ENCODE results near the gene NHSL2. TPM values are rescaled to one million over a fixed set of nuclear protein-coding genes. Genes with fewer than 3 reads are reported as not detected.
"Not testable (repeated sequence)": the region's sequence is repeated elsewhere in the genome, so short reads cannot be mapped to it uniquely, and the experiment has no call there.

NHSL2 gene
- total RNA-seq, 3 donors from 2014 or later, result 5.4 to 9.2 (median 5.8) TPM

GRCh38 chrX:72146527-72146926 lies 235.9 kb downstream of the NHSL2 start:
- Histone ChIP-seq H3K9me3 (no peaks in the 10 kb centered on the region), H3K27me3 (peaks cover 0 to 41% of the 10 kb centered on the region in 2 donors), H3K36me3 (no peaks in the 10 kb centered on the region), H3K27ac (no peak overlapping the region), H3K4me1 (no peaks in the 10 kb centered on the region), H3K4me3 (no peak overlapping the region)
- TF ChIP-seq POLR2A (IDR thresholded peaks at IDR 0.05) (no peak), POLR2AphosphoS5 (IDR thresholded peaks at IDR 0.05) (no peak), CTCF (IDR thresholded peaks at IDR 0.05) (no peak)
- intact Hi-C loops (cut with DNase I; ENCODE audit: low total_unique reads), result no loop called here
- no peak for DNase-seq (ENCODE audit: low spot score in 2 of 2)

GRCh38 chrX:72158773-72159172 lies 248.1 kb downstream of the NHSL2 start:
- no peak for DNase-seq (ENCODE audit: low spot score in 2 of 2)
- peaks cover 0 to 30% of the 10 kb centered on the region in 2 donors for H3K27me3 ChIP-seq
- H3K4me1 ChIP-seq, result no peaks in the 10 kb centered on the region
- no peak overlapping the region for H3K27ac ChIP-seq
- TF ChIP-seq POLR2A (IDR thresholded peaks at IDR 0.05) (no peak), POLR2AphosphoS5 (IDR thresholded peaks at IDR 0.05) (no peak), CTCF (IDR thresholded peaks at IDR 0.05) (no peak)
- intact Hi-C loops (cut with DNase I; ENCODE audit: low total_unique reads), result no loop called here
- H3K9me3 ChIP-seq, result peaks cover 5 to 14% of the 10 kb centered on the region in 2 donors
- H3K4me3 ChIP-seq, result no peak overlapping the region
- H3K36me3 ChIP-seq, result no peaks in the 10 kb centered on the region

DNA sequence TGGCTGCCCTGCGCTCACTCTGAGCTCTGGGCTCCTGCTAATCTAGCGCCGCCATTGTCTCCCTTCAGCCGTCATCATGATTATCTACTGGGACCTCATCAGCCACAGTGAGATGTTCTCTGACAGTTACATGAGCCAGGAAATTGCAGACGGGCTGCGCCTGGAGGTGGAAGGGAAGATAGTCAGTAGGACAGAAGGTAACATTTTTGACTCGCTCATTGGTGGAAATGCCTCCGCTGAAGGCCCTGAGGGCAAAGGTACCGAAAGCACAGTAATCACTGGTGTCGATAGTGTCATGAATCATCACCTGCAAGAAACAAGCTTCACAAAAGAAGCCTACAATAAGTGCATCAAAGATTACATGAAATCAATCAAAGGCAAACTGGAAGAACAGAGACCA lies 249.1 kb downstream of the NHSL2 start:
- Histone ChIP-seq H3K27me3 (peaks cover 0 to 25% of the 10 kb centered on the region in 2 donors), H3K4me1 (no peaks in the 10 kb centered on the region), H3K9me3 (peaks cover 5 to 14% of the 10 kb centered on the region in 2 donors), H3K27ac (no peak overlapping the region), H3K36me3 (no peaks in the 10 kb centered on the region), H3K4me3 (no peak overlapping the region)
- intact Hi-C loops (cut with DNase I; ENCODE audit: low total_unique reads), result no loop called here
- no peak for TF ChIP-seq POLR2A (IDR thresholded peaks at IDR 0.05)
- no peak for TF ChIP-seq CTCF (IDR thresholded peaks at IDR 0.05)
- DNase-seq (ENCODE audit: low spot score in 2 of 2), result no peak

DNA sequence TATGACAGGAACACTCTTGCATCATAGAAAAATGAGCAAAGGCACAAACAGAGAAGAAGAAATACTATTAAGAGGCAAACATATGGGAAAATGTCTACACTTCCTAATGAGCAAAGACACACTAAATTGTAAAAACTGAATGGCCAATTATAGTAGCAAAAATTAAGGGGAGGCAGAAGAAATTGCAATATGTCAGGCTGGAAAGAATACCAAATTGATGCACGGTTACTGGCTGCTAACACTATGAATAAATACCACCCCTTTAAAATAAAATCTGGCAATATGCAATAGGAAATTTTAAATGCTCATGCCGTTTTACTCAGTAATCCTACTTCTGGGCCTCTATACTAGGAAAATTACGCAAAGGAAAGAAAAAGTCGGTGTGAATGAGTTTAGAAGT lies 254.9 kb downstream of the NHSL2 start:
- no peaks in the 10 kb centered on the region for H3K4me1 ChIP-seq
- TF ChIP-seq CTCF (IDR thresholded peaks at IDR 0.05) (no peak), POLR2AphosphoS5 (IDR thresholded peaks at IDR 0.05) (no peak), POLR2A (IDR thresholded peaks at IDR 0.05) (no peak)
- no peaks in the 10 kb centered on the region for H3K36me3 ChIP-seq
- no peaks in the 10 kb centered on the region for H3K9me3 ChIP-seq
- intact Hi-C loops (cut with DNase I; ENCODE audit: low total_unique reads), result no loop called here
- H3K4me3 ChIP-seq, result no peak overlapping the region
- no peak for DNase-seq (ENCODE audit: low spot score in 2 of 2)
- H3K27ac ChIP-seq, result no peak overlapping the region
- peaks cover 0 to 13% of the 10 kb centered on the region in 2 donors for H3K27me3 ChIP-seq

DNA sequence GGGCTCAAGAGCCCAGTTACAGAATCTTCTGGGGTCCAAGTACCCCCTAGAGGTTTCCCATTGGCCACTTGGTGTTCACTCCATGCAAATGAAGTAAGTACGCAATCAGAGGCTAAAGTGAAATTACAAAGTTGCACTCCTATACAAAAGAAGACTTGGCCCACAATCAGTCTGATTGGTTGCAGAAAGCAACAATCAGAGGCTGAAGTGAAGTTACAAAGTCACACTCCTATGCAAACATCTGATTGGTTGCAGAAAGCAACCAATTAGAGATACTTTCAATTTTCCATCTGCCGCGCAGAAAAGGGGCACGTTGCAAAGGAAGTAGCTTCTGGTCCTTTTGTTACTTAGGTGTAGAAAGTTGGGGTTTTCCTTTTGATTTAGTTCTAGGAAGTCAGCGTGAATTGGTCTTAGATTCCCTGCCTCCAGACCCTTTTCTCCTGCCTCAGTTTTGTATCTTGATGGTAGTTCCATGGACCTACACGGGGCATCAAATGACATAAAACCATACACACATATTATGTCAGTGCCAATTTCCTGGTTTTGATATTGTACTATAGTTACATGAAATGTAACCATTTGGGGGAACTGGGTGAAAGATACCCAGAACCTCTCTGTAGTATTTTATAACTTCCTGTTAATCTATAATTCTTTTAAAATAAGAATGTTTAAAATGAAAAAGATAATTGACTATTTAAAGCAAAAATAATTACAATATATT lies 258.5 kb downstream of the NHSL2 start:
- no peak overlapping the region for H3K27ac ChIP-seq
- H3K4me1 ChIP-seq, result no peaks in the 10 kb centered on the region
- H3K27me3 ChIP-seq, result peaks cover 0 to 18% of the 10 kb centered on the region in 2 donors
- peak overlapping the region in 2 of 3 donors; percentile 14 to 23 for H3K4me3 ChIP-seq
- DNase-seq (ENCODE audit: low spot score in 2 of 2), result no peak
- intact Hi-C loops (cut with DNase I; ENCODE audit: low total_unique reads), result no loop called here
- TF ChIP-seq POLR2A (IDR thresholded peaks at IDR 0.05) (no peak), POLR2AphosphoS5 (IDR thresholded peaks at IDR 0.05) (no peak), CTCF (IDR thresholded peaks at IDR 0.05) (no peak)
- H3K9me3 ChIP-seq, result no peaks in the 10 kb centered on the region
- H3K36me3 ChIP-seq, result no peaks in the 10 kb centered on the region

DNA sequence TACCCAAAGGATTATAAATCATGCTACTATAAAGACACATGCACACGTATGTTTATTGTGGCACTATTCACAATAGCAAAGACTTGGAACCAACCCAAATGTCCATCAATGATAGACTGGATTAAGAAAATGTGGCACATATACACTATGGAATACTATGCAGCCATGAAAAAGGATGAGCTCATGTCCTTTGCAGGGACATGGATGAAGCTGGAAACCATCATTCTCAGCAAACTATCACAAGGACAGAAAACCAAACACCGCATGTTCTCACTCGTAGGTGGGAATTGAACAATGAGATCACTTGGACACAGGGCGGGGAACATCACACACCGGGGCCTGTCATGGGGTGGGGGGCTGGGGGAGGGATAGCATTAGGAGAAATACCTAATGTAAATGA lies 265.6 kb downstream of the NHSL2 start:
- DNase-seq (ENCODE audit: low spot score in 2 of 2); H3K27me3 ChIP-seq; H3K27ac ChIP-seq; intact Hi-C loops (cut with DNase I; ENCODE audit: low total_unique reads); H3K4me3 ChIP-seq; H3K9me3 ChIP-seq; H3K36me3 ChIP-seq; H3K4me1 ChIP-seq: not testable (repeated sequence)
